Skin of body (tissue), 2 donors: ENCODE data around the gene TFF3. TPM values are rescaled to one million over a fixed set of nuclear protein-coding genes. Genes with fewer than 3 reads are reported as not detected.

ENCODE experiments used
- DNase-seq: peaks from one replicate; lab custom pipeline; 2025; lab: John Stamatoyannopoulos, UW
- total RNA-seq: library from RNA; depleted of rRNA; stranded (reverse); fragments of >200 nt; gene quantifications from one replicate; pipeline ENCODE4 v1.2.3, GENCODE V29; 2014

TFF3 gene
- total RNA-seq: 5.1 TPM

- DNase-seq: no peak
Observed at GRCh38 chr21:42315296-42315891, at the start of gene TFF3. Gene TFF3, minus strand, starts transcription at chr21:42315409. Its CDS starts 35 bp downstream, at chr21:42315374.

- no peak for DNase-seq
Observed at GRCh38 chr21:42364304-42364865, 49.2 kb upstream of the TFF3 start.

- no peak for DNase-seq
Observed at GRCh38 chr21:42363312-42363711, 48.1 kb upstream of the TFF3 start.

GRCh38 chr21:42362700-42363099, 47.5 kb upstream of the TFF3 start:
- no peak for DNase-seq

- DNase-seq: no peak
Observed at GRCh38 chr21:42362198-42362597, 47.0 kb upstream of the TFF3 start.

- DNase-seq: no peak
Observed at GRCh38 chr21:42361286-42361685, 46.1 kb upstream of the TFF3 start.

GRCh38 chr21:42360317-42360716, 45.1 kb upstream of the TFF3 start:
- DNase-seq: no peak

GRCh38 chr21:42358937-42359336, 43.7 kb upstream of the TFF3 start:
- DNase-seq: no peak

- no peak for DNase-seq
Observed at GRCh38 chr21:42358261-42358660, 43.1 kb upstream of the TFF3 start.

GRCh38 chr21:42357307-42357706, 42.1 kb upstream of the TFF3 start:
- no peak for DNase-seq

GRCh38 chr21:42356650-42357049, 41.4 kb upstream of the TFF3 start:
- DNase-seq: no peak

- no peak for DNase-seq
Observed at GRCh38 chr21:42356046-42356445, 40.8 kb upstream of the TFF3 start.

- no peak for DNase-seq
Observed at GRCh38 chr21:42353623-42354022, 38.4 kb upstream of the TFF3 start.

- DNase-seq: no peak
Observed at GRCh38 chr21:42352441-42353095, 37.4 kb upstream of the TFF3 start.

GRCh38 chr21:42351626-42352440, 36.6 kb upstream of the TFF3 start:
- DNase-seq: no peak

GRCh38 chr21:42350927-42351426, 35.8 kb upstream of the TFF3 start, which contains the start of gene TFF2:
Gene TFF2, minus strand, starts transcription at chr21:42350994. Its CDS starts 37 bp downstream, at chr21:42350957.
- no peak for DNase-seq

GRCh38 chr21:42350318-42350910, 35.2 kb upstream of the TFF3 start:
- no peak for DNase-seq

- no peak for DNase-seq
Observed at GRCh38 chr21:42349420-42350317, 34.5 kb upstream of the TFF3 start.

GRCh38 chr21:42348762-42349161, 33.6 kb upstream of the TFF3 start:
- no peak for DNase-seq

GRCh38 chr21:42347601-42348327, 32.6 kb upstream of the TFF3 start:
- no peak for DNase-seq
